CD14-positive monocyte (primary cell): ENCODE measurements around the gene HAUS5. TPM values are rescaled to one million over a fixed set of nuclear protein-coding genes. Genes with fewer than 3 reads are reported as not detected.
A peak's percentile ranks its signal among the peaks of the same experiment; 100 is the strongest.

Experiments
- DNase-seq, 3 donors: peaks; one replicate each; pipeline ENCODE4 v3.0.0-alpha.2; 2011 to 2022
- H2AFZ ChIP-seq: 2 replicates; pipeline ENCODE4 v1.6.0; 2012; ENCODE audit warnings: mild to moderate bottlenecking, low read depth, low read length, inconsistent platforms; ENCODE audit not compliant: insufficient read depth, poor library complexity, severe bottlenecking
- H3K27ac ChIP-seq, 2 donors: 1 replicate in 1 of 2; 2 replicates in 1 of 2; pipeline ENCODE4 v1.5.1; 2012 to 2013; ENCODE audit warnings: low read length in 2 of 2, control low read depth in 1 of 2, inconsistent platforms in 1 of 2, low read depth in 1 of 2, mild to moderate bottlenecking in 1 of 2
- H3K27me3 ChIP-seq, 2 donors: one replicate each; pipeline versions ENCODE4 v1.6.0 to v1.6.1; 2011 to 2013; ENCODE audit warnings: low read length in 2 of 2; ENCODE audit not compliant: control insufficient read depth in 2 of 2, insufficient read depth in 2 of 2
- H3K36me3 ChIP-seq, 2 donors: replicated peaks in 1 of 2; 1 replicate in 1 of 2; 2 replicates in 1 of 2; pipeline versions ENCODE4 v1.5.1 to v1.6.1; 2012 to 2013; ENCODE audit warnings: low read length in 2 of 2, control low read depth in 1 of 2, inconsistent platforms in 1 of 2, mild to moderate bottlenecking in 1 of 2; ENCODE audit not compliant: insufficient read depth in 2 of 2, control insufficient read depth in 1 of 2
- H3K4me1 ChIP-seq, 2 donors: 1 replicate in 1 of 2; 2 replicates in 1 of 2; pipeline versions ENCODE4 v1.5.1 to v1.6.1; 2012 to 2013; ENCODE audit warnings: low read length in 2 of 2, control low read depth in 1 of 2, inconsistent platforms in 1 of 2, mild to moderate bottlenecking in 1 of 2, moderate library complexity in 1 of 2; ENCODE audit not compliant: insufficient read depth in 2 of 2, control insufficient read depth in 1 of 2
- H3K4me2 ChIP-seq: replicated peaks from 2 replicates; pipeline ENCODE3; 2012; ENCODE audit warnings: low read length, moderate library complexity, mild to moderate bottlenecking; ENCODE audit not compliant: poor library complexity, severe bottlenecking; ENCODE audit errors: extremely low read depth
- H3K4me3 ChIP-seq, 3 experiments: fragments of 200-600 bp in 1 of 3; sonication (generic) in 1 of 3; replicated peaks in 1 of 3; 1 replicate in 2 of 3; 2 replicates in 1 of 3; pipeline ENCODE4 v1.5.1; 2011 to 2013; ENCODE audit warnings: low read length in 3 of 3, mild to moderate bottlenecking in 3 of 3, control low read depth in 2 of 3, low read depth in 2 of 3, inconsistent platforms in 1 of 3, moderate library complexity in 1 of 3
- H3K79me2 ChIP-seq: 2 replicates; pipeline ENCODE4 v1.6.0; 2012; ENCODE audit warnings: mild to moderate bottlenecking, control low read depth, inconsistent platforms, low read length, moderate library complexity; ENCODE audit not compliant: insufficient read depth
- H3K9ac ChIP-seq: 2 replicates; pipeline ENCODE4 v1.6.0; 2017; ENCODE audit warnings: low read length, mild to moderate bottlenecking; ENCODE audit not compliant: insufficient read depth, poor library complexity, severe bottlenecking
- H3K9me3 ChIP-seq, 2 donors: replicated peaks in 1 of 2; 1 replicate in 1 of 2; 2 replicates in 1 of 2; pipeline versions ENCODE4 v1.5.1 to v1.6.1; 2012 to 2013; ENCODE audit warnings: low read length in 2 of 2, control low read depth in 1 of 2; ENCODE audit not compliant: control insufficient read depth in 1 of 2, insufficient read depth in 1 of 2
- H4K20me1 ChIP-seq: 2 replicates; pipeline ENCODE4 v1.6.0; 2012; ENCODE audit warnings: mild to moderate bottlenecking, low read length, control low read depth, moderate library complexity; ENCODE audit not compliant: insufficient read depth
- H3K27ac Mint-ChIP-seq, 7 donors: one replicate each; pipeline ENCODE4 v1.8.0; 2020; ENCODE audit warnings: mild to moderate bottlenecking in 7 of 7, mixed read lengths in 7 of 7, moderate library complexity in 6 of 7, inconsistent platforms in 2 of 7
- H3K27me3 Mint-ChIP-seq, 3 donors: one replicate each; pipeline ENCODE4 v1.8.0; 2021 to 2022; ENCODE audit warnings: low read depth in 3 of 3, mild to moderate bottlenecking in 3 of 3, mixed read lengths in 3 of 3, moderate library complexity in 3 of 3, inconsistent platforms in 1 of 3
- H3K36me3 Mint-ChIP-seq, 2 donors: one replicate each; pipeline ENCODE4 v1.8.0; 2020; ENCODE audit warnings: mixed read lengths in 2 of 2, inconsistent platforms in 1 of 2, mild to moderate bottlenecking in 1 of 2
- H3K4me1 Mint-ChIP-seq: one replicate; pipeline ENCODE4 v1.8.0; 2020; ENCODE audit warnings: mild to moderate bottlenecking, mixed read lengths
- H3K4me3 Mint-ChIP-seq, 2 donors: one replicate each; pipeline ENCODE4 v1.8.0; 2020; ENCODE audit warnings: mild to moderate bottlenecking in 2 of 2, mixed read lengths in 2 of 2, moderate library complexity in 1 of 2
- H3K9me3 Mint-ChIP-seq, 7 donors: one replicate each; pipeline ENCODE4 v1.8.0; 2020 to 2022; ENCODE audit warnings: mixed read lengths in 7 of 7, mild to moderate bottlenecking in 6 of 7, moderate library complexity in 6 of 7, inconsistent platforms in 2 of 7
- WGBS: methylation state at CpG from one replicate; pipeline ENCODE4 v1.1.5; 2013; ENCODE audit warnings: missing lambda C conversion rate; ENCODE audit not compliant: insufficient coverage; 5-methylcytosine and 5-hydroxymethylcytosine counted together
- intact Hi-C, 2 donors: fragments of 100-400 bp; cut with micrococcal nuclease; formaldehyde crosslinking; loops; one replicate each; pipeline versions ENCODE4 v1.15.0 to v1.15.1; 2023
- polyA plus RNA-seq, 3 donors: library from polyadenylated mRNA; depleted of rRNA in 1 of 3; unstranded in 2 of 3; stranded (reverse) in 1 of 3; fragments of 300-500 nt in 2 of 3; fragments of >200 nt in 1 of 3; fragmentation: Illumina TruSeq in 2 of 3; gene quantifications; 1 replicate in 2 of 3; 2 replicates in 1 of 3; pipeline ENCODE4 v1.2.3, GENCODE V29; 2012 to 2021
- TF ChIP-seq, protein P1 (sequence below): fragments of 200-600 bp; IDR thresholded peaks from one replicate; pipeline ENCODE4 v1.8.0; 2022; ENCODE audit warnings: antibody characterized with exemption, mild to moderate bottlenecking

Gene HAUS5
- polyA plus RNA-seq, 3 donors: 0.94 to 6.3 (median 0.99) TPM

DNA sequence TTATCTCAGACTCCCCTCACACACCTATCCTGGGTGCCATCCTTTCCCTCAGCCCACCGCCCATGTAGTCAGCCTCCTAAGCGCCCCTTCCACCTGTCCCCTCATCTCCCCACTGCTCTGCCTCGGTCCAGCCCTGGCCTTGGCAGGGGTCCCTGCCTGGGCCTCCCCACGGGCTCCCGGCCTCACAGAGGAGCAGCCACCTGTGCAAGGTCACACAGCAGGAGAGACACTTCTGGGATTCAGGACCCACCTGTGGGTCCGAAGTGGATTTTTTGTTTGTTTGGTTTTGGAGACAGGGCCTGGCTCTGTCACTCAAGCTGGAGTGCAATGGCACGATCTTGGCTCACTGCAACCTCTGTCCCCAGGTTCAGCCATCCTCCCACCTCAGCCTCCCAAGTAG is 53.1 kb downstream of the HAUS5 start:
- H3K4me3 Mint-ChIP-seq: no peak overlapping the region
- Histone ChIP-seq H3K36me3 (peaks cover 25 to 26% of the 10 kb centered on the region in 2 donors), H3K4me2 (no peak overlapping the region), H3K4me3 (no peak overlapping the region), H3K79me2 (no peaks in the 10 kb centered on the region), H3K27ac (no peak overlapping the region), H3K27me3 (no peaks in the 10 kb centered on the region), H3K4me1 (no peaks in the 10 kb centered on the region), H2AFZ (no peak overlapping the region), H4K20me1 (peaks cover 6% of the 10 kb centered on the region), H3K9ac (no peak overlapping the region), H3K9me3 (no peaks in the 10 kb centered on the region)
- H3K9me3 Mint-ChIP-seq: peaks cover 0 to 4% (median 0%) of the 10 kb centered on the region in 7 donors
- H3K4me1 Mint-ChIP-seq: no peaks in the 10 kb centered on the region
- WGBS: 71% methylated on average over 6 of the region's 7 CpGs
- H3K27ac Mint-ChIP-seq: no peak overlapping the region
- H3K36me3 Mint-ChIP-seq: peaks cover 0 to 11% of the 10 kb centered on the region in 2 donors
- H3K27me3 Mint-ChIP-seq: peaks cover 11 to 15% (median 14%) of the 10 kb centered on the region in 3 donors
- TF ChIP-seq, protein P1, sequence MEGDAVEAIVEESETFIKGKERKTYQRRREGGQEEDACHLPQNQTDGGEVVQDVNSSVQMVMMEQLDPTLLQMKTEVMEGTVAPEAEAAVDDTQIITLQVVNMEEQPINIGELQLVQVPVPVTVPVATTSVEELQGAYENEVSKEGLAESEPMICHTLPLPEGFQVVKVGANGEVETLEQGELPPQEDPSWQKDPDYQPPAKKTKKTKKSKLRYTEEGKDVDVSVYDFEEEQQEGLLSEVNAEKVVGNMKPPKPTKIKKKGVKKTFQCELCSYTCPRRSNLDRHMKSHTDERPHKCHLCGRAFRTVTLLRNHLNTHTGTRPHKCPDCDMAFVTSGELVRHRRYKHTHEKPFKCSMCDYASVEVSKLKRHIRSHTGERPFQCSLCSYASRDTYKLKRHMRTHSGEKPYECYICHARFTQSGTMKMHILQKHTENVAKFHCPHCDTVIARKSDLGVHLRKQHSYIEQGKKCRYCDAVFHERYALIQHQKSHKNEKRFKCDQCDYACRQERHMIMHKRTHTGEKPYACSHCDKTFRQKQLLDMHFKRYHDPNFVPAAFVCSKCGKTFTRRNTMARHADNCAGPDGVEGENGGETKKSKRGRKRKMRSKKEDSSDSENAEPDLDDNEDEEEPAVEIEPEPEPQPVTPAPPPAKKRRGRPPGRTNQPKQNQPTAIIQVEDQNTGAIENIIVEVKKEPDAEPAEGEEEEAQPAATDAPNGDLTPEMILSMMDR: no peak
- intact Hi-C loops: no loop called here
- DNase-seq: no peak

DNA sequence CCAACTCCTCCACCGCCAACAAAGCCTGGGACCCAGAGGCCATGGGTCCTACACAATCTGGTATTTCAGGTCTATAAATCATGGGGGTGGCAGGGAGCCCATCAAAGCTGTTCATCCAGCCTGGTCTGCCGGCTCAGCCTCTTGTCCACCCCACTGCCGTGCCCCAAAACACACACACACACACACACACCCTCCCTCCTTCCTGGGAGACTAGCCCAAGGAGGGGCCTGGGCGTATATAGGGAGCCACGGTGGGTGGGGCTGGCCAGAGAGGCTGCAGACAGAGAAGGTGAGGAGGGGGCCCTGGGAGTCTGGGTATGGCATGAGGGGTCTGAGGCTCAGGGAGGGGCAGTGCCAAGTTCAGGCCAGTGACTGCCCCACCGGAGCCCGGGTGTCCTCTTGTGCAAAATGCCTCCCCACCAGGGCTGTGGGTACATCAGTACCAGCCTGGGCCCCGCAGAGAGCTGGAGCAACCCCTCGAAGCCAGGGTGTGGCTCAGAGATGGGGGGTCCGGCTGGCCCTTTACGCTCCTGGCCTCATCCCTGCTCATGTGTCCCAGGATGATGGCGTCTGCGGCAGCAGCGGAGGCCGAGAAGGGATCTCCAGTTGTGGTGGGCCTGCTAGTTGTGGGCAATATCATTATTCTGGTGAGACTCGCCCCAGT is 53.8 kb downstream of the HAUS5 start, which contains the start of gene UPK1A:
UPK1A (plus strand) TSS at position 267 of the 663 bp plus-strand sequence; CDS start at position 563, 296 bp downstream.
- Mint-ChIP-seq H3K4me1 (no peaks in the 10 kb centered on the region), H3K27ac (peak within 1 kb of the TSS in 1 of 7 donors; percentile 31), H3K27me3 (peaks cover 17 to 20% (median 19%) of the 10 kb centered on the region in 3 donors), H3K9me3 (peaks cover 0 to 4% (median 0%) of the 10 kb centered on the region in 7 donors), H3K36me3 (peaks cover 0 to 11% of the 10 kb centered on the region in 2 donors), H3K4me3 (no peak within 1 kb of the TSS)
- no peak for DNase-seq
- Histone ChIP-seq H3K27ac (no peak within 1 kb of the TSS), H3K9me3 (no peaks in the 10 kb centered on the region), H3K4me2 (no peak within 1 kb of the TSS), H3K27me3 (no peaks in the 10 kb centered on the region), H2AFZ (no peak within 1 kb of the TSS), H4K20me1 (peaks cover 2% of the 10 kb centered on the region), H3K9ac (no peak within 1 kb of the TSS), H3K4me3 (no peak within 1 kb of the TSS), H3K36me3 (peaks cover 21% of the 10 kb centered on the region in 2 donors), H3K79me2 (no peaks in the 10 kb centered on the region), H3K4me1 (no peaks in the 10 kb centered on the region)
- WGBS: 86% methylated on average over 11 of the region's 16 CpGs
- intact Hi-C loops: no loop called here
- TF ChIP-seq, protein P1: no peak
